Measurements from ENCODE around the gene BMP7. TPM values are rescaled to one million over a fixed set of nuclear protein-coding genes. Genes with fewer than 3 reads are reported as not detected.
"Not testable (repeated sequence)": the region's sequence is repeated elsewhere in the genome, so short reads cannot be mapped to it uniquely, and the experiment has no call there.

Gene BMP7
- polyA plus RNA-seq, 3 donors = 73.3 to 102 (median 94.0) TPM

DNA sequence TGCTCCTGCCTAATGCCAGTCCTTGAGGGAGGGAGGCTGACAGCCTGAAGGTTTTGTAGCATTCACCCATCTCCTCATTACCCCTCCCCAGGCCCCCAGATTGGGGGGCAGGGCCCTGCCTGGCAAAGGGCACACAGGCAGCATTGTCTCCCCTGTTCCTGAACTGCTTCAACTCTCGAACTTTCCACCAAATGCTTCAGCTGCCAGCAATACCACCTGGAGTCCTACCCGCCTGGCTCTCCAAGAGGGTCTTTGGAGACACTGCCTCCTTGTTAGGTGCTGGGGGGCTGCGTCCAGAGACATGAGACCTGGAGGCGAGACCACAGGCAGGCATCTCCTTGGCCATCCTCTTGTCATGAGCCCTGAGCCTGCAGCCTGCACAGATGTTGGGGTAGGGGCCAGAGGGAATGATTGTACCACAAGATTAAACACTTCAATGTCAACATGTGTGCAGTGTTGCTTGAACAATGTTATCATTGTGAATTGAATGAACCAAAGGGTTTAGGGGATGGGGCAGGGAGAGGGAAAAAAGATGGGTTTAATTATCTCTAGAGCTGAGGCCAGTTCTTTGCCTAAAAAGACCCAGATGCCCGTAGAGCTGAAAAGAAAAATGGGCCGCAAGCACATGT lies 25.0 kb downstream of the BMP7 start:
- no peak for DNase-seq (ENCODE audit: extremely low read depth in 1 of 11, low read depth in 9 of 11, low spot score in 4 of 11)

DNA sequence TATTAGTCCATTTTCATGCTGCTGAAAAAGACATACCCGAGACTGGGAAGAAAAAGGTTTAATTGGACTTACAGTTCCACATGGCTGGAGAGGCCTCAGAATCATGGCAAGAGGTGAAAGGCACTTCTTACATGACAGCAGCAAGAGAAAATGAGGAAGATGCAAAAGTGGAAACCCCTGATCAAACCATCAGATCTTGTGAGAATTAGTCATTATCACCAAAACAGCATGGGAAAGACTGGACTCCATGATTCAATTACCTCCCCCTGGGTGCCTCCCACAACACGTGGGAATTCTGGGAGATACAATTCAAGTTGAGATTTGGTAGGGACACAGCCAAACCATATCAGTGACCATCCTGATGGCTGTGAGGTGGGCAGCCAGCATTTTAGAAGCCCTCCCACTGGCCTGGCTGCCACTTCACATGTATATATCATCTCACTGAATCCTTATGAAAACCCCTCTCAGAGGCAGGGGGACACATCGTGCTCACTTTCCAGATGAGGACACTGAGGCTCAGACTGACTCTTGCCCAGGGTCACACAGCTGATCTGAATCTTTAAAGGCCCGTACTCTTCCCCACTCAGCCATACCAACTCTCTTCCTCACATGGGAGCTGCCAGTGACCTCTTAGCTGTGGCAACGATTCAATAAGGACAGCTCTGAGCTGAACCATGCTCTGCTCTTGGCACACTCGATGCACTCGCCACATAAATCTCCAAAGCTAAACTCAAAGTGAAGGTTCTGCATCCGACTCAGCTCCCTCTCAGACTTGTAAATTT lies 25.7 kb downstream of the BMP7 start:
- DNase-seq (ENCODE audit: extremely low read depth in 1 of 11, low read depth in 9 of 11, low spot score in 4 of 11) = no peak

- not testable (repeated sequence) for DNase-seq (ENCODE audit: extremely low read depth in 1 of 11, low read depth in 9 of 11, low spot score in 4 of 11)
These were observed 26.7 kb downstream of the BMP7 start for GRCh38 chr20:57239725-57240124.

GRCh38 chr20:57239324-57239723 lies 27.1 kb downstream of the BMP7 start:
- DNase-seq (ENCODE audit: extremely low read depth in 1 of 11, low read depth in 9 of 11, low spot score in 4 of 11) = not testable (repeated sequence)

DNA sequence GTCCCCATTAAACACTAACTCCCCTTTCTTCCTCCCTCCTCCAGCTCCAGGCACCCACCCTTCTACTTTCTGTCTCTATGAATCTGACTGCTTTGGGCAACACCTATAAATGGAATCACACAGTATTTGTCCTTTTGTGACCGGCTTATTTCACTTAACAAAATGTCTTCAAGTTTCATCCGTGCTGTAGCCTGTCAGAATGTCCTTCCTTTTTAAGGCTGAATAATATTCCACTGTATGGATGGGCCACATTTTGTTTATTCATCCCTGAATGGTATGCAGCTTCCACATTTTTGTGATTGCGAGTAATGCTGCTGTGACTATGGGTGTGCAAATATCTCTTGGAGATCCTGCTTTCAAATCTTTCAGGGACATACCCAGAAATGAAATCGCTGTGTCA lies 28.4 kb downstream of the BMP7 start:
- DNase-seq (ENCODE audit: extremely low read depth in 1 of 11, low read depth in 9 of 11, low spot score in 4 of 11) = no peak

DNA sequence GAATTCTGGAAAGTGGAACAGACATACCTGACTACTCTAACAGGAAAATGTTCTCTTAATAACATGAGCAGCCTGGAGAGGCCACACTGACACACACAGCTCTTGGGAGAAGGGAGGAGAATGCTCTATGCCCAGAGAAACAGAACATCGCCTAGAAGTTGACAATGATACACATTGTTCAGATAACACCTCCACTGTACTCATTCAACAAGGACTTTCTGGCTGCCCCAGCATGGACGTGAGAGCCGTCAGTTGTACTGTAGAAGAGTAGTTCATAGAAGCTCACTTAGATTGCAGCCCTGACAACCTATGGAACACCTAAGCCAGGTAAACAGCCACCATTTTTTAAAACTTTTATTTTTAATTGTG lies 28.9 kb downstream of the BMP7 start:
- no peak for DNase-seq (ENCODE audit: extremely low read depth in 1 of 11, low read depth in 9 of 11, low spot score in 4 of 11)

DNA sequence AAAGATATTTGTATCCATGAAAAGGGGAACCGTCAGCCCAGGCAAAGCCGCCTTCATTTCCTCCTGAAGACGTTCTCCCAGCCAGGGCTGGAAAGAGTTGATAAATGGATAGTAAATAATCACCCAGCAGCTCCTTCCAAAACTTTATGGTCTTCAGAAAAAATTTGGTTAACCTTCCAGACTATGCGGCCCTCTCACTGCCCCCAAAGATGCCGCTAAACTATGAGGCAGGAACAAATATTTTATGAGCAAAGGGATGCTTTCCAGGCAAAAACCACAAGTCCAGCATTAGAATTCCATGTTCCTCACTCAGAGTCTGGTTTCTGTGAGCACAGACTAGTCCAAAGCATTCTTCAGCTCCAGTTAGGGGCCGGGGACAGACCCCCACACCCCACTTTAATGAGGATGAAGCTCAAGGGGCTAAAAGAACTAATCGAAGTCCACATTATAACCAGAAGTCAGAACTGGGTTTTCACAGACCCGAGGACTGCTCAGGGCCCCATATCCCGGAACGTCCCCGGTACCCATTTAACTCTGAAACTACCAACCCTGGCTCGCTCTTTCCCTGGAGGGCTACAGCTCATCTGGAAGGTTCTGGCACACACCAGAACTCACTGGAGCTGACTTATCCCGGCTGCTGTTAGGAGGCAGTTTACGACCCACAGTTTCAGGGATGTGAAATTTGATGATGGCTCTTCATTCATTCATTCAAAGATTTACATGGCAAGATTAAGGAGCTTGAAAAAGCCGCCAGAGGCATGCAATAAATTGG lies 29.4 kb downstream of the BMP7 start:
- no peak for DNase-seq (ENCODE audit: extremely low read depth in 1 of 11, low read depth in 9 of 11, low spot score in 4 of 11)

GRCh38 chr20:57234556-57235251 lies 31.7 kb downstream of the BMP7 start:
- no peak for DNase-seq (ENCODE audit: extremely low read depth in 1 of 11, low read depth in 9 of 11, low spot score in 4 of 11)

DNA sequence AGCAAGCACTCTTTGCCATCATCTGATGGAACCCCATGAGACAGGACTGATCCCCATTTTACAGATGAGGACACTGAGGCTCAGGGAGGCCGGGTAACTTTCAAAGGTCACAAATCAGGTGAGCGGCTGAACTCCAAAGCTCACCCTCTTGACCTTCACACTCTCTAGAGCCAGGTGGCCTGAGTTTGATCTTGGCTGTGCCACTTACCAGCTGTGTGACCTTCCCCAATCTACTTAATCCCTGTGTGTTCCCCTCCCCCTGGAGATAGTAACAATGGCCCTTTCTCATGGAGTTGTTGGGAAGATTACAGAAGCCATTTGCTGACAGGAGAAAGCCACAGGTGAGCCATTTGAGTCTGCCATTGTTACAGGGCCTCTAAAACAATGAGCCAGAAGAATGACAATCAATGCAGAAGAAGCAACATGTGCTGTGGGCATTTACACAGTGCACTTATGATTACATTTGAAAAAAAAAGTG lies 34.5 kb downstream of the BMP7 start:
- DNase-seq (ENCODE audit: extremely low read depth in 1 of 11, low read depth in 9 of 11, low spot score in 4 of 11) = no peak

GRCh38 chr20:57231161-57231560 lies 35.3 kb downstream of the BMP7 start:
- DNase-seq (ENCODE audit: extremely low read depth in 1 of 11, low read depth in 9 of 11, low spot score in 4 of 11) = no peak

- DNase-seq (ENCODE audit: extremely low read depth in 1 of 11, low read depth in 9 of 11, low spot score in 4 of 11) = no peak
These were observed 36.2 kb downstream of the BMP7 start for GRCh38 chr20:57230247-57230646.

DNA sequence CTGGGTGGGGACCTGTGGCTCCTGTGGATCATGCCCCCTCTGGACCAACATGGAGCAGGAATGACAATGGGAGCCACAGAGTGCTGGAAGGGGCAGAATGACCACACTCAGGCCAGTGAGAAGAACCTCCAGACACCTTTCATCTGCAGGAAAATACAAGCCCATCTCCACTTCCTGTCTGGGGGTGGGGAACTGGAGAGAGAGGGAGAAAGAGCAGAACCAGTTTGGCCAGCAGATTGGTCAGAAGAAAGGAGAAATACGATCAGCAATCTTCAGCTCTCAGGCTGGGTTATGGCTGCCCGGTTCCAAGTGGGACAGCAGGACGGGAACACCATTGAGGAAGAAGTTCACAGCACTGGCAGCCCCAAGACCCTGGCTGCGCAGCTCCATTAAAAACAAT lies 37.0 kb downstream of the BMP7 start:
- no peak for DNase-seq (ENCODE audit: extremely low read depth in 1 of 11, low read depth in 9 of 11, low spot score in 4 of 11)

GRCh38 chr20:57225830-57226229 lies 40.6 kb downstream of the BMP7 start:
- DNase-seq (ENCODE audit: extremely low read depth in 1 of 11, low read depth in 9 of 11, low spot score in 4 of 11) = no peak

GRCh38 chr20:57225197-57225733 lies 41.2 kb downstream of the BMP7 start:
- DNase-seq (ENCODE audit: extremely low read depth in 1 of 11, low read depth in 9 of 11, low spot score in 4 of 11) = no peak

GRCh38 chr20:57224641-57225138 lies 41.8 kb downstream of the BMP7 start:
- DNase-seq (ENCODE audit: extremely low read depth in 1 of 11, low read depth in 9 of 11, low spot score in 4 of 11) = no peak

GRCh38 chr20:57223648-57224489 lies 42.6 kb downstream of the BMP7 start:
- DNase-seq (ENCODE audit: extremely low read depth in 1 of 11, low read depth in 9 of 11, low spot score in 4 of 11) = no peak

DNA sequence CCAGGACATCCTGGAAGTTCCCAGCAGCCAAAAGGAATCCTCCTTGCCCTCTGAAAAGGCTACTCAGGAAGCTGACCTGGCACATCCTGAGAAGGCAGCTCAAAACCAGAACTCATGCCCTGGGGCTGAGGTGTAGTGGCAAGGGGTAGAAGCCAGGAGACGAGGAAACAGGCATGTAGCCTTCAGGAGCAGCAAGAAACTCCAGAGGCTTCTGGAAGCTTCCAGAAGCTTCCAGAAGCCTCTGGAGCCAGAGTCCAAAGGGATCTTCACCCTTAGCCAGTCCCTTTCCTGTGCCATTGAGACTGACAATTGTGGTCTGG lies 43.9 kb downstream of the BMP7 start:
- no peak for DNase-seq (ENCODE audit: extremely low read depth in 1 of 11, low read depth in 9 of 11, low spot score in 4 of 11)

DNA sequence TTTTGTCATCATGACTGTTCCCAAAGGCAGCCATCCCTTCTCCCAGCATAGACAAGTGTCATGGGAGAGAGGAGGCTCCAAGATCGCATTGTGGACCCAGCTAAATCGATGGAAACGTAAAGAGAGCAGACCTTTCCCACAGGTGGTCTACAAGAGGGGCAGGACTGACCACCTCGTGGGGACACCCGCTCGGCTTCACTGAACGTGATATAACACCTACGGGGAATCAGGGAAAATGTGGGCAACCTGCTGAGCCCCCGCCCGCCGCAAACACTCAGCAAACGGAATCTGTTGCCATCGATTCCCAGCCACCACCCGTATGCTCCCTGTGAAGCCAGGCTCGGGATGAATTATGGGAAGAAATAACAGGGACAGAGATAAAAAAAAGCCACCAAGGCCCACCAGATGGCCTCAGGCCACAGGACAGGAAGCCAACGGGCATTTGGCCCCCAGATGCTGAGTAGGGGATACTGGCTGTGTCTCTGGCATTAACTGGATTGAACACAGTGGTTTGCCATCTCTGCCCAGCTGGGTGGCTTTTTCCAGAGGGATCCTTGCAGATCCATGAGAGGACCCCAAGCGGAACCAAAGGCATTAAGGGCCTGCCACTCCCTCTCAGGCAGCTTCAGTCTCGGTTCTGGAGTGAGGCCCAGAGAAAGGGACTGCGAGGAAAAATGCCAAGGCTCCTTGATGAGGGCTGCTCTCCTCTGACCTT lies 44.4 kb downstream of the BMP7 start:
- DNase-seq (ENCODE audit: extremely low read depth in 1 of 11, low read depth in 9 of 11, low spot score in 4 of 11) = no peak

All from renal cortex interstitium (tissue), 11 donors.